PFSK-1 (cell line): Measurements from ENCODE around the gene PRPF19.

Source experiments
- FOXP2 ChIP-seq: optimal IDR thresholded peaks from 2 replicates; pipeline ENCODE3; 2011; ENCODE audit warnings: borderline replicate concordance, control low read depth, inconsistent platforms; ENCODE audit not compliant: insufficient read depth; ENCODE audit errors: extremely low read length, extremely low read depth
- POLR2AphosphoS5 ChIP-seq: IDR thresholded peaks from 2 replicates; pipeline ENCODE4 v1.6.1; 2012; ENCODE audit warnings: low read depth, mild to moderate bottlenecking, control low read depth, low read length, moderate library complexity
- SIN3A ChIP-seq: IDR thresholded peaks from 2 replicates; pipeline ENCODE4 v1.6.1; 2012; ENCODE audit warnings: mild to moderate bottlenecking, low read length, moderate library complexity, borderline replicate concordance; ENCODE audit not compliant: insufficient read depth
- TAF1 ChIP-seq: IDR thresholded peaks from 2 replicates; pipeline ENCODE4 v1.6.1; 2012; ENCODE audit warnings: low read length, control low read depth, borderline replicate concordance; ENCODE audit not compliant: insufficient read depth
- TF ChIP-seq, protein P1 (sequence below), 2 experiments: IDR thresholded peaks; 2 replicates each; pipeline versions ENCODE4 v1.6.1 to v1.8.0; 2011 to 2012; ENCODE audit warnings: low read depth in 2 of 2, low read length in 2 of 2, control low read depth in 1 of 2, inconsistent platforms in 1 of 2, mild to moderate bottlenecking in 1 of 2, moderate library complexity in 1 of 2; ENCODE audit not compliant: insufficient read depth in 1 of 2

Gene PRPF19

GRCh38 chr11:60870276-60870675, 36.1 kb downstream of the PRPF19 start:
- TF ChIP-seq POLR2AphosphoS5, result no peak
- no peak for TF ChIP-seq TAF1
- TF ChIP-seq, protein P1, sequence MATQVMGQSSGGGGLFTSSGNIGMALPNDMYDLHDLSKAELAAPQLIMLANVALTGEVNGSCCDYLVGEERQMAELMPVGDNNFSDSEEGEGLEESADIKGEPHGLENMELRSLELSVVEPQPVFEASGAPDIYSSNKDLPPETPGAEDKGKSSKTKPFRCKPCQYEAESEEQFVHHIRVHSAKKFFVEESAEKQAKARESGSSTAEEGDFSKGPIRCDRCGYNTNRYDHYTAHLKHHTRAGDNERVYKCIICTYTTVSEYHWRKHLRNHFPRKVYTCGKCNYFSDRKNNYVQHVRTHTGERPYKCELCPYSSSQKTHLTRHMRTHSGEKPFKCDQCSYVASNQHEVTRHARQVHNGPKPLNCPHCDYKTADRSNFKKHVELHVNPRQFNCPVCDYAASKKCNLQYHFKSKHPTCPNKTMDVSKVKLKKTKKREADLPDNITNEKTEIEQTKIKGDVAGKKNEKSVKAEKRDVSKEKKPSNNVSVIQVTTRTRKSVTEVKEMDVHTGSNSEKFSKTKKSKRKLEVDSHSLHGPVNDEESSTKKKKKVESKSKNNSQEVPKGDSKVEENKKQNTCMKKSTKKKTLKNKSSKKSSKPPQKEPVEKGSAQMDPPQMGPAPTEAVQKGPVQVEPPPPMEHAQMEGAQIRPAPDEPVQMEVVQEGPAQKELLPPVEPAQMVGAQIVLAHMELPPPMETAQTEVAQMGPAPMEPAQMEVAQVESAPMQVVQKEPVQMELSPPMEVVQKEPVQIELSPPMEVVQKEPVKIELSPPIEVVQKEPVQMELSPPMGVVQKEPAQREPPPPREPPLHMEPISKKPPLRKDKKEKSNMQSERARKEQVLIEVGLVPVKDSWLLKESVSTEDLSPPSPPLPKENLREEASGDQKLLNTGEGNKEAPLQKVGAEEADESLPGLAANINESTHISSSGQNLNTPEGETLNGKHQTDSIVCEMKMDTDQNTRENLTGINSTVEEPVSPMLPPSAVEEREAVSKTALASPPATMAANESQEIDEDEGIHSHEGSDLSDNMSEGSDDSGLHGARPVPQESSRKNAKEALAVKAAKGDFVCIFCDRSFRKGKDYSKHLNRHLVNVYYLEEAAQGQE (IDR thresholded peaks at IDR 0.05; ENCODE audit: insufficient read depth in 1 of 2, low read depth in 2 of 2, low read length in 2 of 2), result no peak

DNA sequence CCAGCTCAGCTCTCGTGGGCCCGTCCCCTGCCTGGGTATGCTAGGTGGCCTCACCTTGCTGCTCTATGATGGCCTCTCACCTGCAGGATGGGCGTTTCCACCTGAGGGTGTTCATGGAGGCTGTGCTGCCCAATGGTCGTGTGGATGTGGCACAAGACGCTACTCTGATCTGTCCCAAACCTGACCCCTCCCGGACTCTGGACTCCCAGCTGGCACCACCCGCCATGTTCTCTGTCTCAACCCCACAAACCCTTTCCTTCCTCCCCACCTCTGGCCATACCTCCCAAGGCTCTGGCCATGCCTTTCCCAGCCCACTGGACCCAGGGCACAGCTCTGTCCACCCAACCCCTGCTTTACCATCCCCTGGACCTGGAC, 36.9 kb downstream of the PRPF19 start:
- TF ChIP-seq FOXP2, result no peak
- TF ChIP-seq, protein P1 (IDR thresholded peaks at IDR 0.05; ENCODE audit: insufficient read depth in 1 of 2, low read depth in 2 of 2, low read length in 2 of 2), result no peak
- no peak for TF ChIP-seq POLR2AphosphoS5
- no peak for TF ChIP-seq TAF1
- no peak for TF ChIP-seq SIN3A

DNA sequence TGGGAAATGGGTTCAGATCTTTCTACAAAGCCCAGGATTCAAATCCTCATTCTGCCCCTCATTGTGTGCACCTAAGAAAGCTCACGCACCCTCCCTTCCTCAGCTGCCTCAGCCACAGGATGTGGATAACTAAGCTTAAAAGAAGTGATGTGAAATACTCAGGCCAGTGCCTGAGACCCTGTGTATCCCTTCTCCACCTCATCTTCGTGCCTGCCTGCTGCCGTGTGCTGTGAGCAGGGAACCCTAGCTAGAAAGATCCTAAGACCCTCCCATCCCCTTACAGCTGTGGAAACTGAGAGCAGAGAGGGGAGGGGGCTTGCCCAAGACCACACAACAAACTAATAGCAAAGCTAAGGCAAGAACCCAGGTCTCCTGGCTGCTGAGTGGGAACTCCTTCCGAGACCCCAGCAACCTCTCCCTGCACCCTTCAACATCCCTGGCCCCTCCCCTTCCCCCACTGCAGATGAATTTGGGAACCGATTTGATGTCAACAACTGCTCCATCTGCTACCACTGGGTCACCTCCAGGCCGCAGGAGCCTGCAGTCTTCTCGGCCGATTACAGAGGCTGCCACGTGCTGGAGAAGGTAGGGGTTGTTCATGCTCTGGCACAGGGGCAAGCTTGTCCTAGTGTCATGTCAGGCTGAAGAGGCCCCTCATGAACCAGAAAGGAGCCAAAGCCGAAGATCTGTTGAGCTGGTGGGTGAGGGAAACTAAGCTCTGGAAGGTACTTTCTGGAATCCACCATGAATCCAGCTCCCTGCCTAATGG, 37.5 kb downstream of the PRPF19 start:
- no peak for TF ChIP-seq TAF1
- TF ChIP-seq, protein P1 (IDR thresholded peaks at IDR 0.05; ENCODE audit: insufficient read depth in 1 of 2, low read depth in 2 of 2, low read length in 2 of 2), result no peak
- TF ChIP-seq SIN3A, result no peak
- TF ChIP-seq POLR2AphosphoS5, result no peak
- no peak for TF ChIP-seq FOXP2

GRCh38 chr11:60867871-60868681, 38.3 kb downstream of the PRPF19 start:
- TF ChIP-seq TAF1 (no peak), SIN3A (no peak), POLR2AphosphoS5 (no peak)
- TF ChIP-seq, protein P1 (IDR thresholded peaks at IDR 0.05; ENCODE audit: insufficient read depth in 1 of 2, low read depth in 2 of 2, low read length in 2 of 2), result no peak
